GM06990 (cell line): ENCODE results near the gene CALHM5.

Experiments used
- DNase-seq: peaks from one replicate; pipeline ENCODE4 v3.0.0-alpha.2; 2011; ENCODE audit not compliant: insufficient read length; ENCODE audit errors: extremely low read depth
- H3K27me3 ChIP-seq: replicated peaks from 2 replicates; pipeline ENCODE4 v1.6.0; 2011; ENCODE audit warnings: low read length; ENCODE audit not compliant: control insufficient read depth, insufficient read depth
- H3K36me3 ChIP-seq: 2 replicates; pipeline ENCODE4 v1.5.1; 2011; ENCODE audit warnings: low read length; ENCODE audit not compliant: control insufficient read depth, insufficient read depth
- H3K4me3 ChIP-seq: replicated peaks from 2 replicates; pipeline ENCODE4 v1.5.1; 2011; ENCODE audit warnings: low read depth, mild to moderate bottlenecking, control low read depth, low read length
- CTCF ChIP-seq: IDR thresholded peaks from 2 replicates; pipeline ENCODE4 v1.5.1; 2011; ENCODE audit warnings: low read length, control low read depth, mild to moderate bottlenecking, inconsistent platforms; ENCODE audit not compliant: insufficient read depth, poor library complexity, severe bottlenecking

CALHM5 gene

GRCh38 chr6:116467514-116467913 is 43.9 kb upstream of the CALHM5 start:
- no peaks in the 10 kb centered on the region for H3K27me3 ChIP-seq
- no peak for DNase-seq
- H3K4me3 ChIP-seq, result no peak overlapping the region
- TF ChIP-seq CTCF, result no peak
- no peaks in the 10 kb centered on the region for H3K36me3 ChIP-seq

- no peak for DNase-seq
- no peaks in the 10 kb centered on the region for H3K27me3 ChIP-seq
- no peak overlapping the region for H3K4me3 ChIP-seq
- no peaks in the 10 kb centered on the region for H3K36me3 ChIP-seq
- TF ChIP-seq CTCF, result no peak
Observed at GRCh38 chr6:116468293-116468692, 43.1 kb upstream of the CALHM5 start.

- no peaks in the 10 kb centered on the region for H3K27me3 ChIP-seq
Observed at GRCh38 chr6:116471531-116471930, 39.9 kb upstream of the CALHM5 start.

GRCh38 chr6:116472706-116473105 is 38.7 kb upstream of the CALHM5 start:
- Histone ChIP-seq H3K36me3 (no peaks in the 10 kb centered on the region), H3K4me3 (no peak overlapping the region), H3K27me3 (no peaks in the 10 kb centered on the region)
- DNase-seq, result no peak
- TF ChIP-seq CTCF, result no peak

More at GRCh38 chr6:116471531-116471930, 39.9 kb upstream of the CALHM5 start:
- no peak overlapping the region for H3K4me3 ChIP-seq
- no peak for TF ChIP-seq CTCF
- H3K36me3 ChIP-seq, result no peaks in the 10 kb centered on the region
- no peak for DNase-seq

GRCh38 chr6:116475141-116475540 is 36.3 kb upstream of the CALHM5 start:
- Histone ChIP-seq H3K36me3 (no peaks in the 10 kb centered on the region), H3K4me3 (no peak overlapping the region), H3K27me3 (no peaks in the 10 kb centered on the region)
- DNase-seq, result no peak
- TF ChIP-seq CTCF, result no peak

- Histone ChIP-seq H3K27me3 (no peaks in the 10 kb centered on the region), H3K36me3 (no peaks in the 10 kb centered on the region), H3K4me3 (no peak overlapping the region)
- TF ChIP-seq CTCF, result no peak
- DNase-seq, result peak; percentile 24
Observed at GRCh38 chr6:116476002-116476678, 35.3 kb upstream of the CALHM5 start.
